Suprapubic skin (tissue), 3 donors: Measurements from ENCODE around the gene SF3A2.

ENCODE experiments used
- CTCF ChIP-seq, 2 donors: fragments of 200-600 bp in 1 of 2; fragments of 450-650 bp in 1 of 2; sonication (generic) in 1 of 2; IDR thresholded peaks; one replicate each; pipeline ENCODE4 v1.5.1; 2016 to 2019; ENCODE audit warnings: antibody characterized with exemption in 2 of 2, mild to moderate bottlenecking in 1 of 2, moderate library complexity in 1 of 2
- EP300 ChIP-seq: sonication (generic); formaldehyde crosslinking; IDR thresholded peaks from one replicate; pipeline ENCODE4 v1.6.1; 2017; ENCODE audit warnings: antibody characterized with exemption

- TF ChIP-seq CTCF (IDR thresholded peaks at IDR 0.05) (no peak), EP300 (no peak)
Observed at GRCh38 chr19:2286402-2287140, 49.9 kb downstream of the SF3A2 start.
